ENCODE results near the gene TMEM131. TPM values are rescaled to one million over a fixed set of nuclear protein-coding genes. Genes with fewer than 3 reads are reported as not detected.

Gene TMEM131
- total and polyA plus RNA-seq, 2 experiments from 2014 or later = 9.2 to 22.7 TPM

- TF ChIP-seq, protein P1, sequence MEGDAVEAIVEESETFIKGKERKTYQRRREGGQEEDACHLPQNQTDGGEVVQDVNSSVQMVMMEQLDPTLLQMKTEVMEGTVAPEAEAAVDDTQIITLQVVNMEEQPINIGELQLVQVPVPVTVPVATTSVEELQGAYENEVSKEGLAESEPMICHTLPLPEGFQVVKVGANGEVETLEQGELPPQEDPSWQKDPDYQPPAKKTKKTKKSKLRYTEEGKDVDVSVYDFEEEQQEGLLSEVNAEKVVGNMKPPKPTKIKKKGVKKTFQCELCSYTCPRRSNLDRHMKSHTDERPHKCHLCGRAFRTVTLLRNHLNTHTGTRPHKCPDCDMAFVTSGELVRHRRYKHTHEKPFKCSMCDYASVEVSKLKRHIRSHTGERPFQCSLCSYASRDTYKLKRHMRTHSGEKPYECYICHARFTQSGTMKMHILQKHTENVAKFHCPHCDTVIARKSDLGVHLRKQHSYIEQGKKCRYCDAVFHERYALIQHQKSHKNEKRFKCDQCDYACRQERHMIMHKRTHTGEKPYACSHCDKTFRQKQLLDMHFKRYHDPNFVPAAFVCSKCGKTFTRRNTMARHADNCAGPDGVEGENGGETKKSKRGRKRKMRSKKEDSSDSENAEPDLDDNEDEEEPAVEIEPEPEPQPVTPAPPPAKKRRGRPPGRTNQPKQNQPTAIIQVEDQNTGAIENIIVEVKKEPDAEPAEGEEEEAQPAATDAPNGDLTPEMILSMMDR (conservative IDR thresholded peaks at IDR 0.05; ENCODE audit: low read depth in 2 of 2) = no peak
Measured at GRCh38 chr2:97952357-97952756, 43.4 kb downstream of the TMEM131 start (continued).

GRCh38 chr2:97951155-97951680, 44.5 kb downstream of the TMEM131 start:
- Histone ChIP-seq H3K4me1 (ENCODE audit: insufficient read depth) (no peaks in the 10 kb centered on the region), H3K4me2 (no peak overlapping the region), H3K4me3 (no peak overlapping the region), H3K9me2 (ENCODE audit: insufficient read depth) (no peaks in the 10 kb centered on the region), H4K20me1 (replicated peaks; ENCODE audit: insufficient read depth) (no peaks in the 10 kb centered on the region; the same call in 1 of the 2 replicates), H2AFZ (no peak overlapping the region), H3F3A (replicated peaks; ENCODE audit: low read depth) (no peaks in the 10 kb centered on the region), H3K27me3 (ENCODE audit: insufficient read depth) (no peaks in the 10 kb centered on the region), H3K27ac (ENCODE audit: low read depth) (no peak overlapping the region), H3K36me3 (ENCODE audit: insufficient read depth) (no peaks in the 10 kb centered on the region), H3K79me2 (replicated peaks; ENCODE audit: insufficient read depth) (peaks cover 97% of the 10 kb centered on the region)
- Mint-ChIP-seq H3K4me1 (peaks cover 14% of the 10 kb centered on the region), H3K27ac (no peak overlapping the region), H3K9me3 (no peaks in the 10 kb centered on the region), H3K4me3 (no peak overlapping the region), H3K36me3 (ENCODE audit: low read depth) (0 out of 3 replicates have a peak, but pooled peaks cover 2% of the 10 kb centered on the region), H3K27me3 (ENCODE audit: insufficient read depth, low read depth, poor library complexity) (peaks cover 4% of the 10 kb centered on the region)
- no peak for TF ChIP-seq CREB1 (CRISPR knock-in tag; IDR thresholded peaks at IDR 0.05; ENCODE audit: low read depth)
- no peak for TF ChIP-seq NANOG (IDR thresholded peaks at IDR 0.05; ENCODE audit: borderline replicate concordance)
- TF ChIP-seq, protein P2, sequence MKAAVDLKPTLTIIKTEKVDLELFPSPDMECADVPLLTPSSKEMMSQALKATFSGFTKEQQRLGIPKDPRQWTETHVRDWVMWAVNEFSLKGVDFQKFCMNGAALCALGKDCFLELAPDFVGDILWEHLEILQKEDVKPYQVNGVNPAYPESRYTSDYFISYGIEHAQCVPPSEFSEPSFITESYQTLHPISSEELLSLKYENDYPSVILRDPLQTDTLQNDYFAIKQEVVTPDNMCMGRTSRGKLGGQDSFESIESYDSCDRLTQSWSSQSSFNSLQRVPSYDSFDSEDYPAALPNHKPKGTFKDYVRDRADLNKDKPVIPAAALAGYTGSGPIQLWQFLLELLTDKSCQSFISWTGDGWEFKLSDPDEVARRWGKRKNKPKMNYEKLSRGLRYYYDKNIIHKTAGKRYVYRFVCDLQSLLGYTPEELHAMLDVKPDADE (IDR thresholded peaks at IDR 0.05) = no peak
- no peak for TF ChIP-seq POLR2AphosphoS5 (IDR thresholded peaks at IDR 0.05; ENCODE audit: low read depth)
- TF ChIP-seq ZNF331 (CRISPR knock-in tag; IDR thresholded peaks at IDR 0.05; ENCODE audit: low read depth) = no peak
- no peak for TF ChIP-seq ZNF114 (CRISPR knock-in tag; IDR thresholded peaks at IDR 0.05)
- TF ChIP-seq EZH2phosphoT487 (IDR thresholded peaks at IDR 0.05; ENCODE audit: unreplicated experiment) = no peak
- no peak for TF ChIP-seq EZH2 (IDR thresholded peaks at IDR 0.05; ENCODE audit: low read depth, unreplicated experiment)
- no peak for TF ChIP-seq ZNF462 (CRISPR knock-in tag; IDR thresholded peaks at IDR 0.05)
- TF ChIP-seq STAT1 (IDR thresholded peaks at IDR 0.05; ENCODE audit: unreplicated experiment) = no peak
- ATAC-seq (peak; percentile 58), DNase-seq (ENCODE audit: low spot score) (no peak)
